GM19455 (cell line): ENCODE data around the gene MAZ.
"Not testable (repeated sequence)": the region's sequence is repeated elsewhere in the genome, so short reads cannot be mapped to it uniquely, and the experiment has no call there.

ENCODE experiments used
- ATAC-seq: cut with Tn5 transposase; IDR thresholded peaks from one replicate; pipeline ENCODE4 v1.9.1; 2021; ENCODE audit not compliant: unreplicated experiment

The MAZ gene

GRCh38 chr16:29784157-29784556, 22.2 kb upstream of the MAZ start:
- ATAC-seq: no peak

GRCh38 chr16:29784901-29785500, 21.3 kb upstream of the MAZ start:
- no peak for ATAC-seq

- ATAC-seq: not testable (repeated sequence)
These were observed 19.2 kb upstream of the MAZ start for GRCh38 chr16:29787155-29787554.

- ATAC-seq: no peak
These were observed 16.6 kb upstream of the MAZ start for GRCh38 chr16:29789775-29790182.

DNA sequence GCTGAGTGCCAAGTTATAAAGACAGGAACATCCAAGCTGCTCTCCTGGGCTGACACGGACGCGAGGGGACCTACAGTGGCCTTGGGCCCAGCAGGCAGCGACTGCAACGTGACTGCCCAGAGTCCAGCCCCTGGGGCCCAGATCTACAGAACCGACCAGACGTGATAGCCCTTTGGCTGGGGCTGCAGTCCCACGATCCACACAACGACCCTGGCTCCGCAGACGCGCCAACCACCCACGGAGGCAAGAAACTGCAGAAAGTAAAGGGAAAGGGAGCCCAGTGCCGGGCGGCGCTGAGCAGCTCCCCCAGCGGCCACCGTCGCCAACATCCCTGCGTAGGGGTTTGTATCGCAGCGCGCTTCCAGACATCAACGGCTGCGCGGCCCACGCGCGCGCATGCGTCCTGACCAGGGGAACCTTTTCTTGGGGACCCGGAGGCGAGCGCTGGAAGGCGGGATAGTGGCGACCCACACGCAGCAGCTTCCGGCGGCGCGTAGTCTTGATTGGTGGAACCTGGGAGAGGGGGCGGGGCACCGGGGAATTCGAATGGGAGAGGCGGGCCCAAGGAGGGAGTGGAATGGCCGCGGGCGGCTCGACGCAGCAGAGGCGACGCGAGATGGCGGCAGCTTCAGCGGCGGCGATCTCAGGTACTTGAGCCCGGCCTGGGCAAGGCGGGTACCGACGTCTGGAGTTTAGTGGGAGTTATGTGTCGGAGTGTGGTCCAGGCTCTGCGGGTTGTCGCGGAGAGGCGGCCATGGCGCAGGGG, 16.0 kb upstream of the MAZ start, which contains the start of gene KIF22:
TSS of gene KIF22 (plus strand) at position 569 of the 766 bp plus-strand sequence. CDS start at position 578, 9 bp downstream.
- peak; percentile 89 for ATAC-seq

- ATAC-seq: no peak
These were observed 15.1 kb upstream of the MAZ start for GRCh38 chr16:29790949-29791844.

- ATAC-seq: no peak
These were observed 14.2 kb upstream of the MAZ start for GRCh38 chr16:29791845-29792807.

- ATAC-seq: not testable (repeated sequence)
These were observed 13.2 kb upstream of the MAZ start for GRCh38 chr16:29793153-29793552.

DNA sequence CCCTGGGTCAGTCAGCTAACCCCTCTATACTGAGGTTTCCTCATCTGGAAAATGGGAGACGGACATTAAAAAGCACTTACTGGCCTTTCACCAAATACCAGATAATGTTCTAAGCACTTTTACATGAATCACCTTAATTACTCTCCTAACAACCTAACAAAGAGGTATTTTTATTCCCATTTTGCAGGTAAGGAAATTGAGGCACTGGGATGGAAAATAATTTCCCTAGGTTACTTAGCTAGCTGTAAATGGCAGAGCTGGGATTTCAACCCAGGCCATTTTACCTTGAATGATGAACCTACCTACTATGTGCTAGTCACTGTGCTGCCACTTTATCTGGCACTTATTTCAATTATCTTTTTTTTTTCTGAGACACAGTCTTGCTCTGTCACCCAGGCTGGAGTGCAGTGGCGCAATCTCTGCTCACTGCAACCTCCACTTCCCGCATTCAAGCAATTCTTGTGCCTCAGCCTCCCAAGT, 12.1 kb upstream of the MAZ start:
- ATAC-seq: no peak

- no peak for ATAC-seq
These were observed 3.9 kb upstream of the MAZ start for GRCh38 chr16:29802416-29802935.

DNA sequence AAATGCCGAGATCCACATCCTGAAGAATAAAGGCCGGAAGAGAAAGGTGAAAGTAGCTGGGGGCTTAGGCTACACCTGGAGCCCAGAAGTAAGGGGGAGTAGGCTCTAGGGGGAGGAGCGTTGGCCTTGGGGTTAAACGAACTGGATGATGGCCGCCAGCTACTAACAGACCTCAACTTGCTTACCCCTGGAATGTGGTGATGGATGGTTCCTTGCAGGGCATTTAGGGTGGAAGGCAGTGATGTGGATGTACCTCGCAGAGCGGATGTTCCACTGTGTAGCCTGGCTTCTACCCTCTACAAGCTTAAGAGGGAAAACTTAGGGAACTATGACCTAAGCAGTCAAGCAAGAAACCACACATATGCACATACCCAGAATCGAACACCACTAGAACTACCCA, 2.3 kb upstream of the MAZ start:
- ATAC-seq: no peak

- peak; percentile 2 for ATAC-seq
These were observed 1.7 kb upstream of the MAZ start for GRCh38 chr16:29804455-29805231.

DNA sequence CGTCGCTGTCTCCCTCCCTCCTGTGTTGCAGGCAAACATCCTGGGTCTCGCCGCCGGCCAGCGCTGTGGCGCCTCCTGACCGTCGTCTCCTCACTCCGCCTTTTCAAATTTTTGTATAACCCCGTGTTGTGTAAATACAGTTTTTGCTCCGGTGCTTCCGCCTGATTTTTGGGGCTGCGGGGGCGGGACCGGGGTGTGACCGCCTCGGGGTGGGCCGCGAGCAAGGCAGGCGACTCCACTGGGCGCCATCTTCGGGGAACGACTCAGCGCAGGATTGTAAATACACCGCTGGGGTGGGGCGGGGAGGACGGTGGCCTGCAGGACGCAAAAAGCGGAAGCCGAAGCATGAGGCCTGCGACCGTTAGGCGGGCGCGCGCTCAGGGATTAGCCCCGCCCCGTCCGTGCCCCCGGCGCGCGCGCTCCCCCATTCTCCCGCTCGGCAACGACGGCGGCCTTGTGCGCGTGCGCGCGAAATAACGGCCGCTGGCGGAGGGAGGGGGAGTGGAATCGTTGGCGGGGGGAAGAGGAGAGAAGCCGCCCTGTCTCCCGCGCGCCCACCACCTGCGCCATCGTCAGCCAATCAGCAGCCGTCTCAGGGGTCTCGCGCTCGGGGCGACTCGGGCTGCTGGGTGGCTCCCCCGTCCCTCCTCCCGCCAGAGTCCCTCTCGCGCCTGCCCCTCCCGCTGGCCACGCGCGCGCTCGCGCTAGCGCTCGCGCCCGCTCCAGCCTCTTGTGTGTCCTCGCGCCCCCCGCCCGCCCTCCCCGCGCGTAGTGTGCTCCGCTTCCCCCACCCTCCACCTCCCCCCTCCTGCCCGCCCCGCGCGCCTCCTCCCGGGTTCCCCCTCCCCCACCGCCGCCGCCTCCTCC, 864 bp upstream of the MAZ start:
- peak; percentile 59 for ATAC-seq

DNA sequence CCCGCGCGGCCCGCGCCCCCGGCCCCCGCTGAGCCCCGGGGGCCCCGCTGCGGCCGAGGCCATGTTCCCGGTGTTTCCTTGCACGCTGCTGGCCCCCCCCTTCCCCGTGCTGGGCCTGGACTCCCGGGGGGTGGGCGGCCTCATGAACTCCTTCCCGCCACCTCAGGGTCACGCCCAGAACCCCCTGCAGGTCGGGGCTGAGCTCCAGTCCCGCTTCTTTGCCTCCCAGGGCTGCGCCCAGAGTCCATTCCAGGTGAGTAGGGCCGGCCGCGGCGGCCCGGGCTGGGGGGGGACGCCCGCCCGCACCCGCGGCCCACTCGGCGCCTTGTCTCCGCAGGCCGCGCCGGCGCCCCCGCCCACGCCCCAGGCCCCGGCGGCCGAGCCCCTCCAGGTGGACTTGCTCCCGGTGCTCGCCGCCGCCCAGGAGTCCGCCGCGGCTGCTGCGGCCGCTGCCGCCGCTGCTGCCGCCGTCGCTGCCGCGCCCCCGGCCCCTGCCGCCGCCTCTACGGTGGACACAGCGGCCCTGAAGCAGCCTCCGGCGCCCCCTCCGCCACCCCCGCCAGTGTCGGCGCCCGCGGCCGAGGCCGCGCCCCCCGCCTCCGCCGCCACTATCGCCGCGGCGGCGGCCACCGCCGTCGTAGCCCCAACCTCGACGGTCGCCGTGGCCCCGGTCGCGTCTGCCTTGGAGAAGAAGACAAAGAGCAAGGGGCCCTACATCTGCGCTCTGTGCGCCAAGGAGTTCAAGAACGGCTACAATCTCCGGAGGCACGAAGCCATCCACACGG, 504 bp downstream of the MAZ start:
- ATAC-seq: no peak

DNA sequence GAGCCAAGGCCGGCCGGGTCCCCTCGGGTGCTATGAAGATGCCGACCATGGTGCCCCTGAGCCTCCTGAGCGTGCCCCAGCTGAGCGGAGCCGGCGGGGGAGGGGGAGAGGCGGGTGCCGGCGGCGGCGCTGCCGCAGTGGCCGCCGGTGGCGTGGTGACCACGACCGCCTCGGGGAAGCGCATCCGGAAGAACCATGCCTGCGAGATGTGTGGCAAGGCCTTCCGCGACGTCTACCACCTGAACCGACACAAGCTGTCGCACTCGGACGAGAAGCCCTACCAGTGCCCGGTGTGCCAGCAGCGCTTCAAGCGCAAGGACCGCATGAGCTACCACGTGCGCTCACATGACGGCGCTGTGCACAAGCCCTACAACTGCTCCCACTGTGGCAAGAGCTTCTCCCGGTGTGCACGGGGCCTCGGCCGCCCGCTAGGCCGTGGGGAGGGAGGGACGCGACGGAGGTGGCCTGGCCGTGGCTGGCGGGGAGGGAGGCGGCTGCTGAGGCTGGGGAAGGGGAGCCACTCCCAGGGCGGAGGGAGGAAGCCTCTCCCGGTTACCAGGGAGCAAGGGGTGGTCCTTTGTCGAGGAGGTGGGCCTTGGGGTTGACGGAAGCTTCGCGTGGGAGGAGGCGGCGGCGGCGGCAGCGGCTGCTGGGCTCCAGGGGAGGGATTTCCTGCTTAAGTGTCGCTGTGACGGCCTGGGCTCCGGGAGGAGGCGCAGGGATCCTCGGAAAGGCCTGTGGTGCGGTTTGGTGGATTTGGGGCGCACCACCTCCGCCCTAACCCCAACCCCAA, 1.3 kb downstream of the MAZ start:
- ATAC-seq: no peak

GRCh38 chr16:29808219-29808900, 2.0 kb downstream of the MAZ start:
- ATAC-seq: no peak
